Measurements from ENCODE around the gene ZHX3.
"Not testable (repeated sequence)": the region's sequence is repeated elsewhere in the genome, so short reads cannot be mapped to it uniquely, and the experiment has no call there.

The ZHX3 gene

DNA sequence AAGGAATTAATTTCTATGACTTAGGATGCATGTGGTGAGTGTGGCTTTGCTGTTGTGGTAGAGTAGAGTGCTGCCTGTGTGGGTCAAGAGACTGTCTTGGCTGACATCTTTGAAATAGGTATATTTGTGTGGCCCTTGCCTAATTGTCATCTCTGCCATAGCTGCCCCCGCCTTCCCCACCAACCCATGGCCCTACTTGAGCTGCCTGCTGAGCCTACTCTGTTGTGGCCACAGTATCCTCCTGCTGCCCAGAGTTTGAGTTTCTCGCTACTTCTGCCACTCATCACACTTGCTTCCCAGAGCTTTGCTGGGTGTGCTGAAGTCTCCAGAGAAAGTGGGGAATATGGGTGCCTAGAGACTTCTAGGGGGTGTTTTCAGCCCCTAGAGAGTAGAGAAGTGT lies 172.2 kb downstream of the ZHX3 start:
- DNase-seq: no peak

DNA sequence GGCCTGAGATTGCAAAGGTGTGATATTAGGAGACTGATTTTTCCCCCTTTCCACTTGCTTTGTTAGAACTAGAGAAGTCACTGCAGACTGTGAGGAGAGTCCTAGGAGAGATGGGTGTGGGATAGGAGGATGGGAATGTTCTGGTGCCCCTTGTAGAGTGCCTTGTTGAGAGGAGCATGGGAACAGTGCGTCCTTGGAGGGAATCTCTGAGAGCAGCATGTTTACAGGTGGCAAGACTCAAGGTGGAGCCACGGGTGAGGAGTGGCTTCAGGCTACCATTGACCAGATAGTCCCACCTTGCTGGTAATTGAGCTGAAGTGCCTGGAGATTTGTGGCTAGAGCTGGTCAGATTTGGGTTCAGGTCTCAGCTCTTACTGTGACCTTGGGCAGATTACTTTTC lies 174.2 kb downstream of the ZHX3 start:
- DNase-seq: no peak

DNA sequence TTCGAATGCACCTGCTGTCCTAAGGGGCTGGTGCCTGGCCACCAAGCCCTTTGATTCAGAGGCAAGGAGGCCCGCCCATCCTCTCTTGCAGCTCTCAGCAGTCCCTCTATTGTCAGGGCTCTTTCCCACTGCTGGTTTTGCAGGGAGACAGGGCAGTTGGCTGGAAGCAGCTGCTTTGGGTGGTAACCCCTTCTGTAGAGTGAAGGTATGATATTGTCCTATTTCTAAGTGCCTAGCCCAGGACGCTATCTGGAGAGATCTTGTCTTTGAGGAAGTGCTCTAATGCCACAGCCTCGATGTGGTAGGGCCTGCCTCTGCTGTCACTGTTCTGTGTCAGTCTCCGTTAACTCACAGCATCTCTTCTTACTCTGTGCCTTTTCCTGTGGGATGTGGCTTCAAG lies 174.6 kb downstream of the ZHX3 start:
- no peak for DNase-seq

DNA sequence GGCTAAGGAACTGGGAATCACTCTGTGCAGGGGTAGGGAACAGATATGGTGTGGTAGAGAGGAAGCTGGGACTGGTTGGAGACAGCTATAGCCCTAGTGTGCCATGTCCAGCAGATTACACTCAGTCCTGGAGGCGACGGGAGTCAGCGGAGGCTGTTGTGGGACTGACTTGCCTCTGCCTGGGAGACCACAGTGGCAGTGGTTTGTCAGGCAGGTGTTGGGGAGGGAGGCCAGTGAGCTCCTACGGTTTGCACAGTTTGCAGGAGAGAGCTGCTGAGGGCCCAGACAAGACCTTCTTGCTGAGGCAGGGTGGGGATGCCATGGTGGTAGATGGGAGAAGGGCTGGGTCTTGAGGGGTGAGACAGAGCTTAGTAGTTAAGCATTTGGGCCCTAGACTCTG lies 175.3 kb downstream of the ZHX3 start:
- DNase-seq: no peak

DNA sequence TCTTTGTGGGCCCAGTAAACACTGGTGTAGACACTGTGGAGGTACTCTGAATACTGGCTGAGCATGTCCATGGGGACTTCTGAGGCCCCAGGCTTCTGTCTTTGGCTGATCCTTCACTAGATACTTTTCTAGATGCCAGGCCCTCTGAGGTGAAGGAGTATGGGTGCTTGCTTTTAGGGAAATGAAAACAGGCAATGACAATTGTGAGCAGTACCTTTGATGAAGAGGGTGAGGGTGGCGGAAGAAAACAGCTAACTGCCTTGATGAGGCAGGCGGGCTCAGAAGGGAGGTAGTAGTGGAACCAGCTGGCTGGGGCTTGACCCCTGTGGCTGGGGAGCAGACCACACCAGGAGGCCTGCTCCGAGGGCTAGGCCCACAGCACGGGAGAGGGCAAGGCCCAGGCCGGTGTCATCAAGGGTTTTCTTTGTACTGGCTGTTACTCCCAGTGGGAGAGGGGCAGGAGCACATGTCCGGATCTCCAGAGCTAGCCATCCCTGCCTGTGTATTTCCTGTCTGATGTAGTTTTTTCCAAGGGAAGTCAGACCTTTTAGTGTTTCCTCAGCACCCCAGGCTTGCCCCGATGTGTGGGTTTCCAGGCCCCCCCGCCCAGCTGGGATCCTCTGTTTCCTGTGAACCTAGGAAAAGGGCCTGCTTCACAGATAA lies 176.2 kb downstream of the ZHX3 start:
- DNase-seq: no peak

DNA sequence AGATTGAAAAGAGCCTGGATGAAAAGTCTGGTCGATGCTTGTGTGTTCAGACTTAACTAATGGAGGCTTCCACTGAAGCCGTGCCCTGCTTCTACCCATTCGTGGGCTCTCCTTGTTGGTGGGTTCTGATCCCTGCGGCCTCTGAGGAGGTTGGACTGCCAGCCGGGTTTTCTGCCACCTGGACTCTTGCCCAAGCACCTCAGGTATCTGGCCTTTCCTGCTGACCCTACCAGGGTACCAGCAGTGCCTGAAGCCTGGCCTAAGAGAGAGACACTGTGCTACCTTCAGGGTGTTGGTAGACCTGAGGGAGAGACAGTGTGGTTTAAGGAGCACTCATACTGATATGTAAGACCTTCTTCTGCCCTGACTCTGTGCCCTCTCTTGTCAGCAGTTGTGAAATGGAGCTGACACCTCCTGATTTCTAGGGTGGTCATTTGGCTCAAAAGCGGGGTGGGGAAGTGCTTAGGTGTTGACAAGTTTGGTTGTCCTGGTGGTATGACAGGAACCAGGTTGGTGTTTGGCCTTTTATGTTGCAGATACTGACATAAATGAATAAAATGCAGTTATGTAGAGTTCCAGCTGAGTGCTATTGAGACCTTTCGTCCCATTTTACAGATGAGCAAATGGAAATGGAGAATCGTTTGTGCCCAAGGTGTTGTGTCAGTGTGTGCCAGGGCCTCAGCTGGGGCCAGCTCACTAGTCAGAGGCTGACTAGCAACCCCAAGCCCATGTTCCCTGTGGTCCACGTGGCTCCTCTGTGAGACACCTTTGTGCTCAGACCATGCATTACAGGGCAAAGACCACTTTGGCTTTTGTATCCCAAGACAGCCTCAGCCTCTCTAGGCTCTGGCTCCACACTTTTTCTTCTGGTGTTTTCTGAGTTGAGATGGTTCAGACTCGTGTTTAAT lies 177.1 kb downstream of the ZHX3 start:
- DNase-seq: no peak

DNA sequence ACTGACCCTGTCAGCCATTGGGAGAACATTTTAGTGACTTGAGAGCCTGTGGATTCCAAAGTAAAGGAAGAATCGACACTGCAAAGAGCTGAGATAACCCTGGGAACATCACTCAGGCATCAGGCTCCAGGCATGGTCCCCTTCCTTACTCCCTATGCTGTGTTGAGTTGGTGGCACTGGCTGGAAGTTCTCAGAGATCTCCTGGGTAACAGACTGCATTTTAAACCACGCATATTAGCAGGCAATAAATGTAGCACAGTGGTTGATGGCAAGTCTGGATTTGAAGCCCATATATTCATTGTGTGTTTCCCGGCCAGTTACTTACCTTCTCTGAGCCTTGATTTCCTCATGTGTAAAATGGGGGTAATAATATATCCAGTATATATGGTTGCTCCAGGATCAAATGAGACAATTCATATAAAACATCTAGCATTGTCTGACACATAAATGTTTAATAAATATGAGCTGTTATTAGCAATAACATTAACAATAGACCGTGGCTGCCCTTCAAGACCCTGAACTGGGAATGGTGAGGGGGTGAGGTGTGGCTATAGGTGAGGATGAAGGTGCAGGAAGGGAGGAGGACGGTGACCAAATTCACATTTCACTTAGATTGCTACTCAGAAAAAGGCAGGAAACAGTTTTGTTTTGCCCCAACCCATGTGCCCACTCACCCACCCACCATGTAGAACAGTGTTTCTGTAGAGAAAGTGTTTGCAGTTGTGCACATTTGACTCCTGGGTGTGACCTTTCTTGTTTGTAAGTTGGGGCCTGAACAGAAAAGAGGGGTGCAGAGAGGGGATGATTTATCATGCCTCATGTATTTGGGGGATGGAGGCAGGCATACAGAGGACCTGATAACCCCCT lies 178.1 kb downstream of the ZHX3 start:
- DNase-seq: no peak

DNA sequence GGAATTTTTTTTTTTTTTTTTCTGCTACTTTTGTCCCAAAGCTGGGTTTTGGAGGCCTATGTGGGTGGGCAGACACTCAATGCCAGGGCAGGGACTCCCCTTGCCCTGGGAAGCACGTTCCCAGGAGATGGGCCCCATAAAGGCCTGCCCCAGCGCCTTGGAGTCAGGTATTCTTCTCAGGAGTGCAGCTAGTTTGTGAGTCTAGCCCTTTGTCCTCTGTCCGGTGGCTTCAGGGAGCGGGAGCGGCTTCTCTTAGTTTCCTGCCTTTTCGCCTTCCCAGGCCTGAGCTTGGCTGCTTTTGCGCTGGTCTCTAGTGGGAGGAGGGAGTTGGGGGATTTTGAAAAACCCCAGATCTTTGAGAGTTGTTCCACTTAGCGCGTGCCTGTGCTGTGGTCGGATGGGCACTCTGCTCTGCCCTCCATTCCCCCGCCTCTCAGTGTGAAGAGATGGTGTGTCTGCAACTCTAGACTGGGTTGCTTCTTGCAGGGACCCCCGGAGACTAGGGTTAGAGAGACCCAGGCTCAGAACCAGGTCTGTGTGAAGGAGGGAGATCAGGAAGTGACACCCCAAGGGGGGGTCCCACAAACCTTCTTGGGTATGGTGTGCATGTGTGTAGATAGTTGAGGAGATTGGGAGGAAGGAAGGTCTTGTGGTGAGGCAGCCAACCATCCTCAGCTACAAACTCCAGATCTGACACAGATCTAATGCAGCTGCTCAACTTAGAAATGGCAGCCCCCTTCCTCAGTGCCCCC lies 178.9 kb downstream of the ZHX3 start:
- DNase-seq: no peak

DNA sequence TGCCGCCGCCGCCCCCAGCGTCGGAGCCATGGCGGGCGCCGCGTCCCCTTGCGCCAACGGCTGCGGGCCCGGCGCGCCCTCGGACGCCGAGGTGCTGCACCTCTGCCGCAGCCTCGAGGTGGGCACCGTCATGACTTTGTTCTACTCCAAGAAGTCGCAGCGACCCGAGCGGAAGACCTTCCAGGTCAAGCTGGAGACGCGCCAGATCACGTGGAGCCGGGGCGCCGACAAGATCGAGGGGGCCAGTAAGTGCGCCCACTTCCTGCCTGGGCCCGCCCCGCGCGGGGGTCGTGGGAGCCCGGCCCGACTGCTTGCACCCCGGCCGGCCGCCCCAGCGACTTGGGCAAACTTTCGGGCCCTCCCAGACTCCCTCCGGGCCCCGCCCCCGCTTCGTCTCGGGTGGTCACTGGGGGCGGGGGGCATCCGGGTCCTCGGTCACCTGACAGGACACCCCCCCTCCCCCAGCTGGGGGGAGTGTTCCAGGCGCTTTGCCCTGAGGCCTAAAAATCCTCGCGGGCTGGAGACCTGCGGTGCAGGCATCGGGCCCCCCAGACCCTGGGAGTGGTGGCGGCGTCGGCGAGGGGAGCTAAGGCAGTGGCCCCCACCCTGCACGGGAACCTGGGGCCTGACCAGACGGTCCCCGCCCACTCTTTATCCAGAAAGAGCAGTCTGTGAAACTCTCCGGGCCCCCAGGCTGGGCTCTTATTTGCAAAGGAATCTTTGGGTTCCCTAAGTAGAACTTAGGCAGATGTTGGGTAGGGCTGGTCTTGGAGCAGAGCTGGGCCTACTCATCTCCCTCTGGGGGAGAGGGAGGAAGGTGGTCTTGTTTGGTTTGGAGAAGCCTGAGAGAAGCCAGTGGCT lies 179.7 kb downstream of the ZHX3 start:
- peak; percentile 31 for DNase-seq

DNA sequence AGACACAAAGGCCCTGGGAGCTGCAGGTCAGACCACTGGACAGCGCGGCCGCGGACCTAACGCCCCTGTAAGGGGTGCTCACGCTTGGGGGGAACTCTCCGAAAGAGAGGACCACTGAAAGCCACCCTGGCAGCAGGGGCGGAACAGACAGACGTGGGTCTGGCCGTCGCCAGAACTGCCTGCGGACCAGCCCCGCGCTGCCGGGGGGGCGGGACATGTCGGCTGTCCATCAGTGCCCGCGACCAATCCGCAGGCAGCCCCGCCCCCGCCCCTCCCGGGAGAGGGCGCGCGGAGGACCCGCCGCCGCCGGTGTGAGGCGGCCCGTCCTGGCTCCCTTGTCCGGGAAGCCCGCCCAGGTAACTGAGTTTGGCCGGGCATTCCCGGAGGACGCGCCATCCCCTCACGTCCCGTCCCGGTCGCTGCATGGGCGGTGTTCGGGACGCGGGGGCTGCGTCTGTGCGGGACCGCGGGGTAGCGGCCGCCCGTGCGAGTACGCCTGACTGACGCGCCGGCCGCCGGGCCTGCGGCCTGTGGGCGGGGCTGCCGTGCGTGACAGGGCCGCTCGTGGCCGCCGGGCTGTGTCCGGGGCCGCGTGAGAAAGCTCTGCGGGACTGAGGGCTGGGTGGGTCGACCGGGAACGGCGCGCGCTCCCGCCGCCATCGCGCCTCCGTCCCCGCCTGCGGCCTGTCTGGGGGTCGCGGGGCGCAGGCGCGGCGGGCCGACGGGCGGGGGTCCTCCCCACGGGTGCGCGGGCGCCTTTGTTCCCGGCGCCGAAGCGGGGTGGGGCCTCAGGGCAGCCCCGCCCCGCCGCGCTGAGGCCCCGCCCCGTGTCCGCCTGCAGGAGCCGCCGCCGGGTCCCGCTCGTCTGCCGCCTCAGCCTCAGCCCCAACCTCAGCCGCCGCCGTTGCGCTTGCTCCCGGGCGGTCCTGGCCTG lies 180.6 kb downstream of the ZHX3 start, which contains the start of gene PLCG1:
Gene PLCG1, plus strand, starts transcription at position 864 of the 934 bp plus-strand sequence. CDS start 99 bp downstream, outside the sequence.
- peak; percentile 65 for DNase-seq

DNA sequence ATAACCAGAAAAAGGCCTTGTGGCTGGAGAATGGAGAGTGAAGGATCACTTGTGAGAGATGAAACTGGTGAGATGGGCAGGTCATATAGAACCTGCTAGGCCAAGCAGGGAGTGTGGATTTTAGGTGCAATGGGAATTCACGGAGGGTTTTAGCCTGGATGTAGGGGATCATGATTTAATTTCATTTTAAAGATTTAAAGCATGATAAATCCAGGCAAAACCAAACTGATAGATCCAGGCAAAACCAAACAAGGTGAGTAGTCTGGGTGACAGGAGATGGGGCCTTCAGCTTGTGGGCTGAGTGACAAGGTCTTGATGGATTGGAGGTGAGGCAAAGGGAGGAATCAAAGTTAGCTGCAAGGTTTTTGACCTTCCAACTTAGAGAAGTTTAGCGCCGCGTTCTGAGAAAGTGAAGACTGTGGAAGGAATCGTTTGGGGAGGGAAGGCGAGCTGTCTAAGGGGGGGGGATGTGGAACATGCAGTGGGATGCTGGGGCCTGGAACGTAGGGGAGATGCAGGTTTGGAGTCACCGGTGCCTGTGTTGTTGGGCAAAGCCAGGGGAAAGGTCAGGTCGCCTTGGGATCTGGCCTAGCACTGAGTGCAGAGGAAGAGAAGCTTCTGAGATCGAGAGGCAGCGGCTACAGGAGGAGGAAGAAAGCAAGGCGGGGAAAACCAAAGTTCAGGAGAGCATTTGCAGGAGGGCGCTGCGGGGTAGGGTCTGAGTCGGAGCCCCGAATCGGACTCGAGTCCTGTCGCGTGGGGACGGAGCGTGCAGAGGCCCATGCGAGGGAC lies 181.4 kb downstream of the ZHX3 start:
- DNase-seq: no peak

DNA sequence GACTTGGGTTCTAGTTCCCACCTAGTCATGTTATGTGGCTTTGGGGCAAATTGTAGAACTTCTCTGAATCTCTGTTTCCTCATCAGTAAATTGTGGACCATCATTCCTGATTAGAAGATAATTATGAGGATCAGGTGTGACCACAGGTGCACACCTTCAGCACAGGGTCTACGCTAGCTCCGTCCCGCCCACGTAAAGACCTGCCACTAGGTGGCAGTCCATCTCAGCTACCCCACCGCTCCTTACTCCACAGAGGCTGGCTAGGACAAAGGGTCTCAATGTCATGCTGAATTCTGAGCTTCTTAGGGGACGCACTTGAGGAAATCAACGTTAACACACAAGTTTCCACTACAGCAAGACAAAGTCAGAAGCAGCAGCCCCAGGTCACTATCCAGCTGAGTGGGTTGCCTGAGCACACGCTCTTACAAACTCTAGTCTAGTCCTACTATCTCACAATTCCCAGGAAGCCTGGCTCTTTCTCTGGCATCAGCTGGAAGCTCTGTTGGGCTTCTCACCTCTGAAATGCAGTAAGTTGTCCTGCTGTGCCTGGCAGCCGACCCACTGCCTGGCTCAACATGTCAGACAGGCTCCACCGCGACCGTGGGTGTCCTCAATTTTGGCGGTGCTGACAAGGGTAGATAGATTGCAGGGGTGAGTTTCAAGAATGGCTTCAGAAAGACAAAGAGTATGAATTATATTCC lies 182.2 kb downstream of the ZHX3 start:
- DNase-seq: peak; percentile 46

DNA sequence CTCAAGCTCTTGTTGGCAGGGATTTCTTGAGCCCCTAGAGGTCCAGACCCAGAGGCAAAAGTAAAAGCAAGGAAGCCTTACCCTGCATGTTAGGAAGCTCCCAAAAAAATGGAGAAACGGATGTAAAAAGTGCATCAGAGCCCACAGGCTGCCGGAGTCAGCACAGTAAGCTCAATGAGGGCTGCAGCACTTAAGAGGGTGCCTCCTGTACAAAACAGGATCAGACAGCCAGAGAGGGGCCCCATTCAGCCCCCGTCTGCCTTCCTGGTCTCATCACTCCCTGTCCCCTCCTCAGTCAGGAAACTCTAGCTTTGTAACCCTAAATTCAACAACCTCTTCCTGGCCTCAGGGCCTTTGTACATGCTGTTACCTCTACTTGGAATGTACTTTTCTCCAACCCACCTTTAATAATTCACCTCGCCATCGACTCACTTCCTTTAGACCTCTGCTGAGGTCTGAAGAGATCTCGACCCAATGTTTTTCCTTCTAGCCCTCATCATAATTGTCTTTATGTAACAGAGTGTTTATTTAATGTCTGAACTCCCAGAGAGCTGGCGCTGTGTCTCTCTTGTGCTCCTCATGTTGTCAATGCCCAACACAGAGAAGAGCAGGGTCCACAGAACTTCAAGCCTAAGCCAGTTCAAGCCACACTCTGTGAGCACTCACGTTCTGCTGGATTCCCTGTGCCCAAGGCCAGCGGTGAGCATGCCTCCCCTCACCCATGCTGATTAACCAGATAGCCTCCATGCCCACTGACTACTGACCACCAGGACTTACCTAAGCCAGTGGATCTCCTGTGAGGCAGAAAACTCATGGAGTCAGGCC lies 183.0 kb downstream of the ZHX3 start:
- no peak for DNase-seq

DNA sequence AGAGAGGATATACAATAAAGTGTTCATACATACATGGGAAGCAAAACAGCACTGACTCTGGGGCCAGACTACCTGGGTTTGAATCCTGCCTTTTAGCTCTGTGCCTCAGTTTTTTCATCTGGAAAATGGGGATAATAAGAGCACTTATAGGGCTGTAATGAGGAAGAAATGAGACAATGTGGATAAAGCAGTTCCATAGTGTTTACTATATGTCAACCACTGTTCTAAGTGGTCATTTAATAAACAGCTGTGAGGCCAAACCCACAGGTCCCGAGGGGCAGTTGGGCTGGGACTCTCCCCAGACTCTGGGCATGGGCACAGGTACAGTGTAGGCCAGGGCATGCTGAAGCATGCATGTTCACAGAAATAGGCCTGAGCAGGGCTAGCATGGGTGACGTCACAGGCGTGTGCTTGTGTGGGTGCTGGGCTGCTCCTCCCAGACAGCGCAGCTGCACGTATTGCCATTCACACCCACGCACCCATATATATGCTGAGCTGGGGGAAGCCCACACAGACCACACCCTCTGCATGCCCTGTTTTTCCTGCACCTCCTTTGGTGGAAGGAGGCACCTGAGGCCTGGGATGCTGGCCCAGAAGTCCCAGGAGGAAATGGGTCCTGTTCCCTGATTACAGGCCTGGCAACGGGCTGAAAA lies 183.7 kb downstream of the ZHX3 start:
- DNase-seq: no peak

DNA sequence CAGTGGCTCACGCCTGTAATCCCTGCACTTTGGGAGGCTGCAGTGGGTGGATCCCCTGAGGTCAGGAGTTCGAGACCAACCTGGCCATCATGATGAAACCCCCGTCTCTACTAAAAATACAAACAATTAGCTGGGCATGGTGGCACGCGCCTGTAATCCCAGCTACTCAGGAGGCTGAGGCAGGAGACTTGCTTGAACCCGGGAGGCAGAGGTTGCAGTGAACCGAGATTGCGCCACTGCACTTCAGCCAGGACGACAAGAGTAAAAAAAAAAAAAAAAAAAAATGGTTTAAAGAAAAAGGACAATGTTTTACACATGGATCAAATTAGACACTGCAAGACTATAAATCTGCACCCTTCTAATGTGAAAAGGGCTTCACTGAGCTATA lies 185.1 kb downstream of the ZHX3 start:
- DNase-seq: not testable (repeated sequence)

DNA sequence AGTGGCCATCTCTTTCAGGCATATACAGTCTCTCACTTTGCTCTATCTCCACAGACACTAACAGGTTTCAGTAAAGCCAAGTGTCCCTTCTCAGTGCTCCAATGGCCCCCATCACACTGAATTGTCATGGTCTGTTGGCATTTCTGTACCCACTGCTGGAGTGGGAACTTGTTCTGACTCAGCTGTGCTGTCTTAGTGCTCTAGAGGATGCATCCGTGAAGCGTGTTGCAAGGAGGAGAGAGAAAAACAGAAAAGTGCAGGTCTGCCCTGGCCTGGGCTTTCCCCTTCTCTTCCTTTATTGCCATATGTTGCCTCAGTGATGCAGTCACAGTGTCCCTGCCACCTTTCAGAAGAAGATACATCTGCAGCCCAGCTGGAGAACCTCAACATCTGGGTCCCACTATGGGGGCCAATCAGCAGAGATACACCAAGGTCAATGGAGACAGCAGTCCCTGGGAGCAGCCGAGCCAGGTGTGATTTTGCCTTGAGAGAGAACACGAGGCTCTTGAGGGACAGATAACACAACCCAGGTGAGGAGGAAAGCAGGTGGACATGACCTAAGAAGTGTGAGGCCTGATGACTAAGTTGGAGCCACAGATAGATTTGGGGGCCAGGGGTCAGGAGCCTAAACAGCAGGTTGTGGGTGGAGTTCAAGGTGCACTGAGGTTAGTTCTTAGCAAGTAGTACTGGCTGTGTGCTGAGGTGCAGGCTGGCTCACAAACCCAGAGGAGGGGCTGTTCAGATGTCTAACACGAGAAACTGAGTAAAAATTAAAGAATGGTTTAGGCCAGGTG lies 185.7 kb downstream of the ZHX3 start:
- DNase-seq: no peak

All from NCI-H748 treated with DMSO at 0.1 percent for 48 hours (cell line).